Breast epithelium (tissue), 3 donors: ENCODE measurements around the gene SC5D.

Experiments
- CTCF ChIP-seq, 3 donors: fragments of 450-650 bp; IDR thresholded peaks; one replicate each; pipeline ENCODE4 v1.5.1; 2016 to 2017; ENCODE audit warnings: antibody characterized with exemption in 3 of 3, mild to moderate bottlenecking in 3 of 3, moderate library complexity in 3 of 3
- POLR2A ChIP-seq: fragments of 450-650 bp; IDR thresholded peaks from one replicate; pipeline ENCODE4 v1.6.1; 2016; ENCODE audit warnings: antibody characterized with exemption, mild to moderate bottlenecking, moderate library complexity

- TF ChIP-seq POLR2A = no peak
- TF ChIP-seq CTCF (IDR thresholded peaks at IDR 0.05) = no peak
Observed at GRCh38 chr11:121328176-121328966, 35.8 kb downstream of the SC5D start.
